Type B pancreatic cell (in vitro differentiated cells): ENCODE measurements around the gene ANK3. TPM values are rescaled to one million over a fixed set of nuclear protein-coding genes. Genes with fewer than 3 reads are reported as not detected.

ENCODE experiments used
- DNase-seq: peaks from one replicate; pipeline ENCODE4 v3.0.0; 2021; ENCODE audit warnings: mixed read lengths; ENCODE audit not compliant: unreplicated experiment; ENCODE audit errors: extremely low spot score
- H3K27ac Mint-ChIP-seq: 2 replicates; pipeline ENCODE4 v1.8.0; 2021; ENCODE audit warnings: mild to moderate bottlenecking, mixed read lengths
- H3K27me3 Mint-ChIP-seq: 2 replicates; pipeline ENCODE4 v1.8.0; 2021; ENCODE audit warnings: mixed read lengths
- H3K36me3 Mint-ChIP-seq: 2 replicates; pipeline ENCODE4 v1.8.0; 2021; ENCODE audit warnings: mixed read lengths
- H3K4me1 Mint-ChIP-seq: one replicate; pipeline ENCODE4 v1.8.0; 2021; ENCODE audit warnings: mixed read lengths; ENCODE audit not compliant: unreplicated experiment
- H3K4me3 Mint-ChIP-seq: 2 replicates; pipeline ENCODE4 v1.8.0; 2021; ENCODE audit warnings: mild to moderate bottlenecking, mixed read lengths
- H3K9me3 Mint-ChIP-seq: 2 replicates; pipeline ENCODE4 v1.8.0; 2021; ENCODE audit warnings: mixed read lengths
- CTCF ChIP-seq: fragments of 200-600 bp; sonication (generic); conservative IDR thresholded peaks from 2 replicates; pipeline ENCODE4 v1.5.0; 2021; ENCODE audit warnings: antibody characterized with exemption, mild to moderate bottlenecking
- total RNA-seq: library from RNA; stranded (reverse); gene quantifications from 2 replicates; pipeline ENCODE4 v1.2.1, GENCODE V29; 2021; ENCODE audit warnings: low replicate concordance

The ANK3 gene
- total RNA-seq, 1 donor from 2014 or later = 90.2 TPM

GRCh38 chr10:60413306-60414012 lies 23.8 kb upstream of the ANK3 start:
- peaks cover 5% of the 10 kb centered on the region for H3K9me3 Mint-ChIP-seq
- H3K4me3 Mint-ChIP-seq = no peak overlapping the region
- DNase-seq = no peak
- peaks cover 23% of the 10 kb centered on the region for H3K4me1 Mint-ChIP-seq
- H3K36me3 Mint-ChIP-seq = no peaks in the 10 kb centered on the region
- no peak for TF ChIP-seq CTCF
- H3K27ac Mint-ChIP-seq = no peak overlapping the region
- H3K27me3 Mint-ChIP-seq = no peaks in the 10 kb centered on the region

GRCh38 chr10:60410970-60411369 lies 21.3 kb upstream of the ANK3 start:
- H3K27ac Mint-ChIP-seq = no peak overlapping the region
- H3K4me1 Mint-ChIP-seq = peaks cover 3% of the 10 kb centered on the region
- H3K27me3 Mint-ChIP-seq = no peaks in the 10 kb centered on the region
- no peak for DNase-seq
- no peak overlapping the region for H3K4me3 Mint-ChIP-seq
- no peak for TF ChIP-seq CTCF
- no peaks in the 10 kb centered on the region for H3K36me3 Mint-ChIP-seq
- H3K9me3 Mint-ChIP-seq = peaks cover 5% of the 10 kb centered on the region

- no peaks in the 10 kb centered on the region for H3K27me3 Mint-ChIP-seq
- TF ChIP-seq CTCF = no peak
- H3K4me1 Mint-ChIP-seq = no peaks in the 10 kb centered on the region
- no peak overlapping the region for H3K4me3 Mint-ChIP-seq
- peaks cover 2% of the 10 kb centered on the region for H3K9me3 Mint-ChIP-seq
- no peak overlapping the region for H3K27ac Mint-ChIP-seq
- no peak for DNase-seq
- H3K36me3 Mint-ChIP-seq = no peaks in the 10 kb centered on the region
Measured at GRCh38 chr10:60409202-60409601, 19.5 kb upstream of the ANK3 start.

- Mint-ChIP-seq H3K27ac (no peak overlapping the region), H3K4me3 (no peak overlapping the region), H3K36me3 (no peaks in the 10 kb centered on the region), H3K4me1 (no peaks in the 10 kb centered on the region), H3K27me3 (no peaks in the 10 kb centered on the region), H3K9me3 (no peaks in the 10 kb centered on the region)
- TF ChIP-seq CTCF = no peak
- no peak for DNase-seq
Measured at GRCh38 chr10:60406182-60406581, 16.5 kb upstream of the ANK3 start.

GRCh38 chr10:60405172-60405571 lies 15.5 kb upstream of the ANK3 start:
- H3K27ac Mint-ChIP-seq = no peak overlapping the region
- no peak for TF ChIP-seq CTCF
- no peaks in the 10 kb centered on the region for H3K36me3 Mint-ChIP-seq
- no peak for DNase-seq
- H3K4me1 Mint-ChIP-seq = no peaks in the 10 kb centered on the region
- no peak overlapping the region for H3K4me3 Mint-ChIP-seq
- no peaks in the 10 kb centered on the region for H3K27me3 Mint-ChIP-seq
- H3K9me3 Mint-ChIP-seq = no peaks in the 10 kb centered on the region
